Measurements from ENCODE around the gene PRR12.
"Not testable (repeated sequence)": the region's sequence is repeated elsewhere in the genome, so short reads cannot be mapped to it uniquely, and the experiment has no call there.

PRR12 gene

DNA sequence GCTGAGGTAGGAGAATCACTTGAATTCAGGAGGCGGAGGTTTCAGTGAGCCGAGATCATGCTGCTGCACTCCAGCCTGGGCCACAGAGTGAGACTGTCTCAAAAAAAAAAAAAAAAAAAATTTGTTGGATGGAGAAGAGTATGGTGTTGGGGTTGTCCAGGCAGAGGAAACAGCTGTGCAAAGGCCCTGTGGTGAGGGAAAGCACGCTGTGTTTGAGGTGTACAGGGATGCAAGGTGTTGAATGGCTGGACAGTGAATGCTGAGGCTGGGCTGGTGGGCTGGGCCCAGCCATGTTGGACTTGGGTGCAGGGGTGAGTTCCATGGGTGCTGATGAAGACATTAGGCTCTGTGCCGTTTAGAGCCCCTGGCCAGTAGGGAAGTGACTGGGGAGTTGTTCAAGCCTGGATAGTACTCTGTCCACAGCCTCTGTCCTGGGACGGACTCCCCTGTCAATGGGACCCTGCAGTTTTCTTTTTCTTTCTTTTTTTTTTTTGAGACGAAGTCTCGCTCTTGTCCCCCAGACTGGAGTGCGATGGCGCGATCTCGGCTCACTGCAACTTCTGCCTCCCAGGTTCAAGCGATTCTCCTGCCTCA is 18.6 kb downstream of the PRR12 start:
- H3K4me3 Mint-ChIP-seq = no peak overlapping the region
- H3K36me3 Mint-ChIP-seq (ENCODE audit: low read depth) = peaks cover 7% of the 10 kb centered on the region
- H3K27ac Mint-ChIP-seq = no peak overlapping the region
- no peaks in the 10 kb centered on the region for H3K27me3 Mint-ChIP-seq
- H3K4me1 Mint-ChIP-seq = peaks cover 18% of the 10 kb centered on the region
- no peaks in the 10 kb centered on the region for H3K9me3 Mint-ChIP-seq
- ATAC-seq = no peak
- DNase-seq = no peak

DNA sequence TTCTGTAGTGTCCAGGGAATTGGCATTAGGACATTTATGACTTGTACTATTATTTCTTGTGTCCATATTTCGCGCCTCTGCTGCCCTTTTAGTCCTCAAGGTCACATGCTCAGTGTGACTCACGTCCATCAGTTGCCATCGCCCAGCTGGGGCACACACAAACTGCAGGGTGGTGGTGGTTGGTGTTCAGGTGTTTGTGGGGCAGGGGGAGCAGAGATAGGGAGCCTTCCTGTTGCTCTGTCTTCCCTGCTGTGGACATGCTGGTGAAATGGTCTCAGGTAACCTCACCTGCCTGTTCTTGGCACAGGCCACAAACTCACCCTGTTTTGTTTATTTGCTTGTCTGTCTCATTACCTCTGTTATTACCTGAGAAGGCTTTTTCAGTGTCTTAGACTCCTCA is 22.4 kb downstream of the PRR12 start:
- Mint-ChIP-seq H3K36me3 (ENCODE audit: low read depth) (peaks cover 23% of the 10 kb centered on the region), H3K27me3 (no peaks in the 10 kb centered on the region), H3K4me3 (no peak overlapping the region), H3K4me1 (peaks cover 21% of the 10 kb centered on the region), H3K27ac (no peak overlapping the region), H3K9me3 (no peaks in the 10 kb centered on the region)
- ATAC-seq = no peak
- no peak for DNase-seq

DNA sequence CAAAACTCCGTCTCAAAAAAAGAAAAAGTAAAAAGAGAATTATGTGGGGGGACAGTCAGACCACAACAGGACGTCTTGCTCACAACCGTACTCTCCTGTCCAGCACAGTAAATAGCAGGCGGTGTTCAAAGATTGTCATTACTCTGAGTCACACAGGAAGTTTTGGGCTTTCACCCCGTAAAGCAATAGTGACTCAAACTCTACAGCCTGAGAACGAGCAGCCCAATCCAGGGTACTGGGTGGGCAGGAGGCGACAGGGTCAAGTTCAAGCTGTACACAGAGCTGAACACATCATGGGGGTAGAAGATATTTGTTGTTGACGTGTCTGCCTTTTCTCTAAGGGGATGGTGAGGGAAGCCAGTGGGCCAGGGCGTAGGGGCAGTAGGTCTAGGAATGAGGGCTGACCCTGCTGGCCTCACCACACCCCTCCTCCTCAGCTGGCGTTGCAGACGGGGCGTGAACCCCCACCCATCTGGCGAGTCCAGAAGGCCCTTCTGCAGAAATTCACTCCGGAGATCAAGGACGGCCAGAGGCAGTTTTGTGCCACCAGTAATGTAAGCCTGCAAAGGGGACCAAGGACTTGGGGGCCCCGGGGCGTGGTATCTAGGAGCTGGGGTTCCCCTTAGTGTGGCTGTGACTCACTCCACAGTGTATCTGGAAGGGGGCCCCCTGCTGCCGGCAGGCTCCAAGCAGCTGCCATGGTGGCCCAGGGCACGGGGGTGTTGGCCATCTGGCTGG is 23.3 kb downstream of the PRR12 start:
- Mint-ChIP-seq H3K4me3 (peak overlapping the region; percentile 9), H3K27ac (peak overlapping the region; percentile 83), H3K27me3 (no peaks in the 10 kb centered on the region), H3K36me3 (ENCODE audit: low read depth) (peaks cover 23% of the 10 kb centered on the region), H3K9me3 (no peaks in the 10 kb centered on the region), H3K4me1 (peaks cover 21% of the 10 kb centered on the region)
- DNase-seq (peak; percentile 56), ATAC-seq (peak; percentile 87)

DNA sequence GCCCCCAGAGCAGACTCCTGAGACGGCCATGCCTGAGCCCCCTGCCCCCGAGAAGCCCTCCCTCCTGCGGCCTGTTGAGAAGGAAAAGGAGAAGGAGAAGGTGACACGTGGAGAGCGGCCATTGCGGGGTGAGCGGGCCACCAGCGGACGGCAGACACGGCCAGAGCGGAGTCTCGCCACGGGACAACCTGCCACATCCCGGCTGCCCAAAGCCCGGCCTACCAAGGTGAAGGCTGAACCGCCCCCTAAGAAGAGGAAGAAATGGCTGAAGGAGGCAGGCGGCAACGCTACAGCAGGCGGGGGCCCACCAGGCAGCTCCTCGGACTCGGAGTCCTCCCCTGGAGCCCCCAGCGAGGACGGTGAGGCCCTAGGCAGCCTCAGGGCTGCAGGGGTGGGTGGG is 24.9 kb downstream of the PRR12 start:
- no peaks in the 10 kb centered on the region for H3K27me3 Mint-ChIP-seq
- H3K36me3 Mint-ChIP-seq (ENCODE audit: low read depth) = peaks cover 23% of the 10 kb centered on the region
- H3K4me1 Mint-ChIP-seq = peaks cover 21% of the 10 kb centered on the region
- ATAC-seq = no peak
- no peak overlapping the region for H3K4me3 Mint-ChIP-seq
- DNase-seq = no peak
- H3K27ac Mint-ChIP-seq = no peak overlapping the region
- no peaks in the 10 kb centered on the region for H3K9me3 Mint-ChIP-seq

DNA sequence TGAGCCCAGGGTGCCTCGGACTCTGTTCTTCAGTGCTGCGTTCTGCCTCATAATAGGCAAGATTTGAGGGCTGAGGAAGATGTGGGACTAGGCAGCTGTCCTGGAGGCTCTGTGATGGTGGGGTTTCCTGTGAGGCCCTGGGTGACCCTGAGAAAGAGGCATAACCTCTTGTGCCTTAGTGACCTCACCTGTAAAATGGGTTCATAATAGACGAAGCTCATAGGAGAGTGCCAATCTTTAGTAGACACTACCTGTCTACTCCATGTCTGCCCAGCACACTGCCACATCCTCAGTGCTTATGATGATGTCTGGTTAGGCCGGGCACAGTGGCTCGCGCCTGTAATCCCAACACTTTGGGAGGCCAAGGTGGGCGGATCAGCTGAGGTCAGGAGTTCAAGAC is 25.6 kb downstream of the PRR12 start:
- no peak overlapping the region for H3K27ac Mint-ChIP-seq
- H3K9me3 Mint-ChIP-seq = no peaks in the 10 kb centered on the region
- H3K4me3 Mint-ChIP-seq = no peak overlapping the region
- ATAC-seq (no peak), DNase-seq (no peak)
- H3K4me1 Mint-ChIP-seq = peaks cover 21% of the 10 kb centered on the region
- peaks cover 23% of the 10 kb centered on the region for H3K36me3 Mint-ChIP-seq (ENCODE audit: low read depth)
- H3K27me3 Mint-ChIP-seq = no peaks in the 10 kb centered on the region

DNA sequence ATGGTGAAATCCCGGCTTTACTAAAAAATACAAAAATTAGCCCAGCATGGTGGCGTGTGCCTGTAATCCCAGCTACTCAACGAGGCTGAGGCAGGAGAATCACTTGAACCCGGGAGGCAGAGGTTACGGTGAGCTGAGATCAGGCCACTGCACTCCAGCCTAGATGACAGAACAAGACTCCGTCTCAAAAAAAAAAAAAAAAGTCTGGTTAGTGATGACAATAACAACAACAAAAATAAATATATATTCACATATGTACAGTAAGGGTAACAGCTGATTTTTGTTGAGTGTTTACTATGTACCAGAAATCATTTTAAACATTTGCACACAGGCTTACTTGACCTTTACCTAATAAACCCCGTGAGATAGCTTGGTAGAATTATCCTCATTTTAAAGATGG is 26.0 kb downstream of the PRR12 start:
- DNase-seq = no peak
- Mint-ChIP-seq H3K27ac (no peak overlapping the region), H3K36me3 (ENCODE audit: low read depth) (peaks cover 23% of the 10 kb centered on the region), H3K4me1 (peaks cover 21% of the 10 kb centered on the region), H3K4me3 (no peak overlapping the region), H3K27me3 (no peaks in the 10 kb centered on the region), H3K9me3 (no peaks in the 10 kb centered on the region)
- no peak for ATAC-seq

DNA sequence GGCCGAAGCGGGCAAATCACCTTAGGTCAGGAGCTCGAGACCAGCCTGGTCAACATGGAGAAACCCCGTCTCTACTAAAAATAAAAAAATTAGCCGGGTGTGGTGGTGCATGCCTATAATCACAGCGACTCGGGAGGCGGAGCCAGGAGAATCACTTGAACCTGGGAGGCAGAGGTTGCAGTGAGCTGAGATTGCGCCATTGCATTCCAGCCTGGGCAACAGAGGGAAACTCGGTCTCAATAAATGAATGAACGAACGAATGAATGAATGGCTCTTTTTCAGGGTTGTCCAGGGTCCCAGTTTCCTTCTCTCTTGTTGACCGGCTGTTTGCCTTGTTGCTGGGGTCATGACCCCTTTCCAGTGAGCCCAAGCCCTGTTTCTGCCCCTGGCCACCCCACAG is 26.9 kb downstream of the PRR12 start:
- H3K4me3 Mint-ChIP-seq, DNase-seq, H3K27me3 Mint-ChIP-seq, H3K9me3 Mint-ChIP-seq, H3K27ac Mint-ChIP-seq, ATAC-seq: not testable (repeated sequence)
- Mint-ChIP-seq H3K36me3 (ENCODE audit: low read depth) (peaks cover 24% of the 10 kb centered on the region), H3K4me1 (peaks cover 17% of the 10 kb centered on the region)

DNA sequence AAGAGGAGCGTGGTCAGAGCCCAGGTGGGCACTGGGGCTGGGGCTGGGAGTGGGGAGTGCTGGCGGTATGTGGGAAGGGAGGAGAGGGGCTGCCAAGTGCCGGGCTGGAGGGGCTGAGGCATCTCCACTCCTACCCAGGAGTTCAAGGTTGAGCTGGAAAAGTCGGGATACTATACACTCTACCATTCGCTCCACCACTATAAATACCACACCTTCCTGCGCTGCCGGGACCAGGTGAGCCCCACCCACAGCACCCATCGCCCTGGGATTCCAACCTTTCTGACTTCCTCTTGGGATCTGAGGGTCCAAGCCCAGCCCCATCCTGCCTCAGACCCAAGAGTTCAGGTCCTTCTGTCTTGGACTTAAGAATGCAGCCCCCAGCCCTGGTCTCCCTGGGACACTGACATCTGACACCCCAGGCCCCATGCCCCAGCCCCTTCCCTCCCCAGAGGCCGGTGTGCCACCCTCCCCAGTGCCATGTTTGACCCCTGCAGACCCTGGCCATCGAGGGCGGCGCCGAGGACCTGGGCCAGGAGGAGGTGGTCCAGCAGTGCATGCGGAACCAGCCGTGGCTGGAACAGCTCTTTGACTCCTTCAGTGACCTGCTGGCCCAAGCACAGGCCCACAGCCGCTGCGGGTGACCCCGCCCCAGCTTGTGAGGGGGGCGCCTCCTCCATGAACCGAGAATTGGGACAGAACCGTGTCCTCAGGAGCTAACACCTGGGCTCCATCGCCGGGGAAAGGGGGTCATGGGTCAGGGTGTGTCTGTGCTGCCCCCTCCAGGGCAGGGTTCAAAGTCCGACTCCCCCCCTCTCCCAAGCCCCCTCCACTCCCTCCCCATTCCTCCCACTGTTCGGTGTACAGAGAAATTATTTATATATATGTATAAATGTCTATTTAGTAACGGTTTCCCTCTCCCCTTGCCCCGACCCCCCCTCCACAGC is 34.3 kb downstream of the PRR12 start:
- H3K9me3 Mint-ChIP-seq = no peaks in the 10 kb centered on the region
- peaks cover 7% of the 10 kb centered on the region for H3K36me3 Mint-ChIP-seq (ENCODE audit: low read depth)
- no peak for ATAC-seq
- no peak overlapping the region for H3K4me3 Mint-ChIP-seq
- no peaks in the 10 kb centered on the region for H3K4me1 Mint-ChIP-seq
- no peak overlapping the region for H3K27ac Mint-ChIP-seq
- DNase-seq = no peak
- no peaks in the 10 kb centered on the region for H3K27me3 Mint-ChIP-seq

DNA sequence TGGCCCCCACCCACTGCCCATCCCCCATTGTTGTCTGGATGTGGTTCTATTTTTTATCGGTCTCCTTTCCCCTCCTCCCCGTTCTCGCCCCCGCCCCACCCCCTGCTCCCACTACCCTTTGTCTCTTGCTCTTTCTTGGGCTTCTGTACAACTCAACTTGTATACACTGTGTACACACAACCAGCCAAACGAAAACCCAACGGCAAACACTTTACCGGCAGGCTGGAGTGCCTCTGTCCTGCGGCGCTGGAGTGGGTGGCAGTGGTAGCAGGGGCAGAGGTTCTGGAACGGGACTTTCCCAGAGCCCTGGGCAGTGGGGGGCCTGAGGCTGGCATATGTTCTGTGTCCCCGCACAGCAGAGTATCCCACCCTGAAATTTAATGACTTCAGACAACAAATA is 35.2 kb downstream of the PRR12 start:
- no peak overlapping the region for H3K4me3 Mint-ChIP-seq
- no peaks in the 10 kb centered on the region for H3K27me3 Mint-ChIP-seq
- H3K27ac Mint-ChIP-seq = no peak overlapping the region
- ATAC-seq (no peak), DNase-seq (no peak)
- no peaks in the 10 kb centered on the region for H3K4me1 Mint-ChIP-seq
- H3K9me3 Mint-ChIP-seq = no peaks in the 10 kb centered on the region
- H3K36me3 Mint-ChIP-seq (ENCODE audit: low read depth) = peaks cover 7% of the 10 kb centered on the region

DNA sequence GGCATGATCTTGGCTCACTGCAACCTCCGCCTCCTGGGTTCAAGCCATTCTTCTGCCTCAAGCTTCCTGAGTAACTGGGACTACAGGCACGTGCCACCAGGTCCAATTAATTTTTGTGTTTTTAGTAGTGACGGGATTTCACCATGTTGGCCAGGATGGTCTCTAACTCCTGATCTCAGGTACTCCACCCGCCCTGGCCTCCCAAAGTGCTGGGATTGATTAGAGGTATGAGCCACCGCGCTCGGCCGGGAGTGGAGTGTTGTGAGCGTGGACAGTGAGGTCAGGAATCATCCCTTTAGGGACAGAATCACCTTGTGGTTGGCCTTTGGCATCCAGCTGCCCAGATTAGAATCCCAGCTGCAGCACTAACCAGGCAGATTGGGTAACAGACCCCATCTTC is 38.7 kb downstream of the PRR12 start:
- peaks cover 5% of the 10 kb centered on the region for H3K36me3 Mint-ChIP-seq (ENCODE audit: low read depth)
- ATAC-seq (no peak), DNase-seq (no peak)
- H3K27me3 Mint-ChIP-seq = no peaks in the 10 kb centered on the region
- H3K27ac Mint-ChIP-seq = no peak overlapping the region
- no peaks in the 10 kb centered on the region for H3K9me3 Mint-ChIP-seq
- no peak overlapping the region for H3K4me3 Mint-ChIP-seq
- H3K4me1 Mint-ChIP-seq = no peaks in the 10 kb centered on the region

DNA sequence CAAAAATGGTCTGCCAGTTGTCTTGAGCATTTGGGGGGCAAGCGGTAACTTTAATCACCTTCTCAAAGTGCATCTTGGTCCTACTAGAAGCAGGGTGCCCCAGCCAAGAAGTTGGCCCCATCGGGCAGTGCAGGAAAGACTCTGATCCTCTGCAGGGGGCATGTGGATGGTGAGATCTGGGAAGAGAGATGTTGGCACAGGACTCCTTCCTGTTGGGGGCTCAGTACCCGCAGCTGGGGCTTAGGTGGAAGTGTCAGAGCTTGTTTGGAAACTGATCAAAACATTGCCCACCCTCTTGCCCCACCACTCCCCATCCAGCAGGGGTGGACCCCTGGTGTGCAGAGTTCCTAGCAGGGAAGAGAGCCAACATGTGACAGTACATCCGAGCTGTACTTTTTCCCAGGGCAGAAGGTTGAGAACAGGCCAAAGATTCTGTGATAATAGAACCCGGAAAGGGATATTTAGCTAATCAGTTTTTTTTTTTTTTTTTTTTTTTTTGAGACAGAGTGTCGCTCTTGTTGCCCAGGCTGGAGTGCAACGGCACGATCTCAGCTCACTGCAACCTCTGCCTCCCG is 40.1 kb downstream of the PRR12 start:
- ATAC-seq (no peak), DNase-seq (no peak)
- Mint-ChIP-seq H3K27me3 (no peaks in the 10 kb centered on the region), H3K27ac (no peak overlapping the region), H3K4me1 (no peaks in the 10 kb centered on the region), H3K4me3 (no peak overlapping the region), H3K36me3 (ENCODE audit: low read depth) (peaks cover 5% of the 10 kb centered on the region), H3K9me3 (no peaks in the 10 kb centered on the region)

DNA sequence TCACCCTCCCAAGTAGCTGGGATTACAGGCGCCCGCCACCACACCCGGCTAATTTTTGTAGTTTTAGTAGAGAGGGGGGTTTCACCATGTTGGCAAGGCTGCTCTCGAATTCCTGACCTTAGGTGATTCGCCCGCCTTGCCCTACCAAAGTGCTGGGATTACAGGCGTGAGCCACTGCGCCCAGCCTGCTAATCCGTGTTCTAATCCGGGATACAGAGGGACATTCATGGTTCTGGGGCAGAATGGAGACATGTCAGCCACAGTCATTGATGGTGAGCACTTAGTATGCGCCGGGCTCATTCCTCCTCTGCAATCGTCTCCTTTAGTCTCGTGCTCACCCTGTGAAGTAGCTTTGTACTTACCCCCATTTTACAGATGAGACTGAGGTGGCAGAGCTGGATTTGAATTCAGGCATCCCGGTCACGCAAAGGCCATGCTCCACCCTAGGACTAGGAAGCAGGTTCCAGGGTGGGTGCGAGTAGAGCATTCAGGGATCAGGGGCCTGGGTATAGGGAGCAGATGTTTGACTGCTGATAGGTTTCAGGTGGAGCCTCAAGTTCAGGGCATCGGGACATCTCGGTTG is 40.7 kb downstream of the PRR12 start:
- Mint-ChIP-seq H3K9me3 (no peaks in the 10 kb centered on the region), H3K36me3 (ENCODE audit: low read depth) (peaks cover 5% of the 10 kb centered on the region), H3K4me1 (no peaks in the 10 kb centered on the region), H3K27me3 (no peaks in the 10 kb centered on the region), H3K27ac (no peak overlapping the region), H3K4me3 (no peak overlapping the region)
- no peak for ATAC-seq
- no peak for DNase-seq

DNA sequence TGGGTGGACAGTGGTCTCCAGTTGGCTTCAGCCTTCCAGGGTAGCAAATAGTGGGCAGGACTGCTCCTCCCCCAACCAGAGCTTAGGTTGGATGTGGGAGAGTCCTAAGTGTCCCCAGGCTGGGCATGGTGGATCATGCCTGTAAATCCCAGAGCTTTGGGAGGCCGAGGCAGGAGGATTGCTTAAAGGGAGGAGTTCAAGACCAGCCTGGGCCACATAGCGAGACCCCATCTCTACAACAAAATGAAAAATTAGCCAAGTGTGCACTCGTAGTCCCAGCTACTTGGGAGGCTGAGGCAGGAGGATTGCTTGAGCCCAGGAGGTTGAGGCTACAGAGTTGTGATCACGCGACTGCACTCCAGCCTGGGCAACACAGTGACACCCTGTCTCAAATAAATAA is 41.6 kb downstream of the PRR12 start:
- Mint-ChIP-seq H3K4me3 (no peak overlapping the region), H3K9me3 (no peaks in the 10 kb centered on the region), H3K27me3 (no peaks in the 10 kb centered on the region), H3K4me1 (no peaks in the 10 kb centered on the region), H3K36me3 (ENCODE audit: low read depth) (peaks cover 5% of the 10 kb centered on the region), H3K27ac (no peak overlapping the region)
- DNase-seq (no peak), ATAC-seq (no peak)

DNA sequence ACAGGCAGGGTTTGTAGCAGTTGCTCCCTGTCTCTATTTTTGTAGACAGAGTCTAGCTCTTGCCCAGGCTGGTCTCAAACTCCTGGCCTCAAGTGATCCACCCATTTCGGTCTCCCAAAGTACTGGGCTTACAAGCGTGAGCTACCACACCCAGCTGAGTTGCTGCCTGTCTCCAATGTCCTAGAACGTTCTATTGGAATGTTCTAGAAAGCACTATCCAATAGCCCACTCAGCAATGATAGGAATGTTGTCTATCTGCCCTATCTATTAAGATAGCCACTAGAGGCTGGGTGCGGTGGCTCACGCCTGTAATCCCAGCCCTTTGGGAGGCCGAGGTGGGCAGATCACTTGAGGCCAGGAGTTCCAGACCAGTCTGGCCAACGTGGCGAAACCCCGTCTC is 42.3 kb downstream of the PRR12 start:
- H3K4me3 Mint-ChIP-seq; H3K9me3 Mint-ChIP-seq; H3K27me3 Mint-ChIP-seq; H3K4me1 Mint-ChIP-seq; DNase-seq; ATAC-seq; H3K36me3 Mint-ChIP-seq (ENCODE audit: low read depth); H3K27ac Mint-ChIP-seq: not testable (repeated sequence)

All from activated naive CD8-positive, alpha-beta T cell treated with anti-CD3 and anti-CD28 coated beads, Interleukin-2, amount 50 U/mL, for 24 hours (primary cell).